ENCODE measurements around the gene EFNA3.

EFNA3 gene

GRCh38 chr1:155131285-155131684, 52.6 kb downstream of the EFNA3 start:
- no peak for DNase-seq (ENCODE audit: low read depth in 3 of 3)

DNA sequence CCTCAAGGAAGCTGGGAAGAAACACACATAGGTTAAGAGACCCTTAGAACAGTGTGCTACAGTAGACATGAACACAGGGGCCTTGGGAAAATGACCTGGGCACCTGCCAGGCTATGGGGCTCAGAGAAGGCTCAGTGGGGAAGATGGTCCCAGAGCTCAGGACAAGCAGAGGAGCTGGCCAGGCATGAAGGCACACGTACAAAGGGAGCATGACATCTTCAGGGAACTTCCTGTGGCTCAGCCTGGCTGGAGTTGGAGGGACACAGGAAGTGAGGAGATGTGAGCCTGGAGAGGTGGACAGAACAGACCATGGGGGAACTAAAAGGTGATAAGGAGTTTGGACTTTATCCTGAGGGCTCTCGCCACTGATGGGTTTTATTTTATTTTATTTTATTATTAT, 53.2 kb downstream of the EFNA3 start:
- DNase-seq (ENCODE audit: low read depth in 3 of 3) = no peak

- no peak for DNase-seq (ENCODE audit: low read depth in 3 of 3)
Observed at GRCh38 chr1:155133799-155134281, 55.2 kb downstream of the EFNA3 start.

DNA sequence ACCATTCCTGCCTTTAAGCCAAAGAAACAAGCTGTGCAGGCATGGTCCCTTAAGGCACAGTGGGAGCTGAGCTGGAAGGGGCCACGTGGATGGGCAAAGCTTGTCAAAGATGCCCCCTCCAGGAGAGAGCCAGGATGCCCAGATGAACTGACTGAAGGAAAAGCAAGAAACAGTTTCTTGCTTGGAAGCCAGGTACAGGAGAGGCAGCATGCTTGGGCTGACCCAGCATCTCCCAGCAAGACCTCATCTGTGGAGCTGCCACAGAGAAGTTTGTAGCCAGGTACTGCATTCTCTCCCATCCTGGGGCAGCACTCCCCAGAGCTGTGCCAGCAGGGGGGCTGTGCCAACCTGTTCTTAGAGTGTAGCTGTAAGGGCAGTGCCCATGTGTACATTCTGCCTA, 55.7 kb downstream of the EFNA3 start:
- no peak for DNase-seq (ENCODE audit: low read depth in 3 of 3)

DNA sequence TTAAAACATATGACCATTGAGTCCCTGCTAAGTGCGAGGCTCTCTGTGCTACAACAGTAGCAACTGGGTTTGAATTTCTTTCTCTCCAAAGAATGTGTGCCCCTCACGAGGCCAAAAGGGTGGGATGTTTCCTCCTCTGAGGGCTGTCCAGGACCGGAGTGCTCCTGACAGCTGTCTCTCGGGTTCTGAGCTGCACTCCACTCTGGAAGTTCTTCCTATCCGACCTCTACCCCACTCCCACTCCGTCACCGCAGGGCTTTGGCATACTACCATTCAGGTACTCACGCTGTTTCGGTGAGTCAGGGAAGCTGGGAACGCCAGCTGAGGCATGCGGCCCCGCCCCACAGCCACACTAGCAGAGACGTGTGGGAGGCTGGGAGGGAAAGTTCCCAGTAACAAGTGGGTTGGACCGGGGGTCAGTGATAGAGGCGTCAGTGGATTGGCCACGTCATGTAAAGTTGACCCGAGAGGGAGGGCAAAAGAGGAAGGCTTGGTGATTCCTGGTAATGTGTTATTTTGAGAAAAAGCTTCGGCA, 56.3 kb downstream of the EFNA3 start:
- DNase-seq (ENCODE audit: low read depth in 3 of 3) = peak; percentile 54 to 66 (median 58)

GRCh38 chr1:155135415-155136028, 56.9 kb downstream of the EFNA3 start, which contains the start of gene SLC50A1:
Gene SLC50A1, plus strand, starts transcription at chr1:155135852. Its CDS starts 60 bp downstream, at chr1:155135912.
- peak; percentile 81 to 86 (median 83) for DNase-seq (ENCODE audit: low read depth in 3 of 3)

- no peak for DNase-seq (ENCODE audit: low read depth in 3 of 3)
Observed at GRCh38 chr1:155136748-155137147, 58.1 kb downstream of the EFNA3 start.

All from stimulated activated CD4-positive, alpha-beta T cell treated with anti-CD3 and anti-CD28 coated beads, TNF-alpha, amount 100 ng/mL, for 4 hours (primary cell).